NT2/D1 (cell line): ENCODE data around the gene PACS1.

Source experiments
- YY1 ChIP-seq: IDR thresholded peaks from 2 replicates; pipeline ENCODE4 v1.6.1; 2011; ENCODE audit not compliant: insufficient read length, insufficient read depth
- ZNF274 ChIP-seq: IDR thresholded peaks from 2 replicates; pipeline ENCODE4 v1.6.1; 2011; ENCODE audit warnings: mild to moderate bottlenecking, low read depth, low read length

GRCh38 chr11:66063900-66064299 is 6.2 kb upstream of the PACS1 start:
- TF ChIP-seq YY1: no peak
- no peak for TF ChIP-seq ZNF274
